OCI-LY7 (cell line): ENCODE measurements around the gene UHMK1. TPM values are rescaled to one million over a fixed set of nuclear protein-coding genes. Genes with fewer than 3 reads are reported as not detected.

Experiments used
- BruUV-seq: library from RNA; stranded (reverse); fragments of 400-500 nt; replicated peaks from 2 replicates; lab custom pipeline; 2021; lab: Mats Ljungman, UMichigan
- CTCF ChIA-PET: fragments of 300-600 bp; sonication (Branson Sonifier 250); formaldehyde crosslinking; loops from one replicate; lab custom pipeline; 2022; ENCODE audit warnings: antibody characterized with exemption; ENCODE audit not compliant: unreplicated experiment; lab: Charles Lee
- POLR2A ChIA-PET: fragments of 300-600 bp; sonication (Branson Sonifier 250); formaldehyde crosslinking; loops from one replicate; lab custom pipeline; 2022; ENCODE audit warnings: antibody characterized with exemption; lab: Charles Lee
- DNase-seq: peaks from one replicate; pipeline ENCODE4 v3.0.0-alpha.2; 2015; ENCODE audit warnings: low spot score
- H2AFZ ChIP-seq: fragments of 200-600 bp; sonication (generic), shearing (Covaris generic); 2 replicates; pipeline ENCODE4 v1.6.1; 2014; ENCODE audit warnings: mild to moderate bottlenecking, antibody characterized with exemption, low read length, moderate library complexity
- H3K27ac ChIP-seq: fragments of 200-600 bp; sonication (generic); 2 replicates; pipeline ENCODE4 v1.5.1; 2014; ENCODE audit warnings: mixed run types, low read depth, mild to moderate bottlenecking, moderate library complexity, low read length, inconsistent platforms; ENCODE audit not compliant: poor library complexity, severe bottlenecking
- H3K36me3 ChIP-seq: fragments of 200-600 bp; sonication (generic); 2 replicates; pipeline ENCODE4 v1.6.1; 2014; ENCODE audit warnings: mild to moderate bottlenecking, antibody characterized with exemption, low read length, moderate library complexity, mixed read lengths; ENCODE audit not compliant: insufficient read depth
- H3K4me1 ChIP-seq: fragments of 200-600 bp; sonication (generic); 2 replicates; pipeline ENCODE4 v1.5.1; 2014; ENCODE audit warnings: mild to moderate bottlenecking, low read length; ENCODE audit not compliant: insufficient read depth, poor library complexity, severe bottlenecking
- H3K4me2 ChIP-seq: fragments of 200-600 bp; sonication (generic); 2 replicates; pipeline ENCODE4 v1.6.1; 2014; ENCODE audit warnings: mild to moderate bottlenecking, low read length
- H3K4me3 ChIP-seq: fragments of 200-600 bp; sonication (generic); 2 replicates; pipeline ENCODE4 v1.5.1; 2014; ENCODE audit warnings: mild to moderate bottlenecking, low read depth, low read length; ENCODE audit not compliant: poor library complexity, severe bottlenecking
- H3K79me2 ChIP-seq: fragments of 200-600 bp; sonication (generic); 2 replicates; pipeline ENCODE4 v1.6.1; 2016; ENCODE audit warnings: low read depth, mild to moderate bottlenecking, low read length, moderate library complexity, mixed read lengths; ENCODE audit not compliant: insufficient read depth
- H3K9me2 ChIP-seq: fragments of 200-600 bp; sonication (generic); 2 replicates; pipeline ENCODE4 v1.6.1; 2016; ENCODE audit warnings: mild to moderate bottlenecking, low read length, mixed read lengths; ENCODE audit not compliant: insufficient read depth
- H3K9me3 ChIP-seq: fragments of 200-600 bp; sonication (generic); 2 replicates; pipeline ENCODE4 v1.6.1; 2014; ENCODE audit warnings: mild to moderate bottlenecking, mixed run types, low read length, mixed read lengths
- H4K20me1 ChIP-seq: fragments of 200-600 bp; sonication (generic); 2 replicates; pipeline ENCODE4 v1.6.1; 2014; ENCODE audit warnings: mild to moderate bottlenecking, antibody characterized with exemption, low read length, moderate library complexity, mixed read lengths; ENCODE audit not compliant: insufficient read depth
- EZH2phosphoT487 ChIP-seq: fragments of 200-600 bp; sonication (generic); IDR thresholded peaks from 2 replicates; pipeline ENCODE4 v1.6.1; 2018; ENCODE audit warnings: low read depth, borderline replicate concordance, mild to moderate bottlenecking, mixed run types, antibody characterized with exemption, low read length, moderate library complexity, mixed read lengths
- intact Hi-C: fragments of 100-400 bp; cut with micrococcal nuclease; formaldehyde crosslinking; loops from one replicate; pipeline ENCODE4 v1.10.0; 2022; ENCODE audit not compliant: unreplicated experiment
- total RNA-seq, 2 experiments: library from RNA; depleted of rRNA in 1 of 2; stranded (reverse); fragments of >200 nt in 1 of 2; shearing (Covaris generic) in 1 of 2; gene quantifications; 2 replicates each; pipeline ENCODE4 v1.2.3, GENCODE V29; 2014 to 2022
- TF ChIP-seq, protein P1 (sequence below): fragments of 200-600 bp; sonication (generic); conservative IDR thresholded peaks from 2 replicates; pipeline ENCODE4 v1.5.1; 2014; ENCODE audit warnings: mild to moderate bottlenecking, antibody characterized with exemption, low read length, moderate library complexity, mixed read lengths

Gene UHMK1
- total RNA-seq, 2 experiments from 2014 or later, result 27.8 to 33.8 TPM

DNA sequence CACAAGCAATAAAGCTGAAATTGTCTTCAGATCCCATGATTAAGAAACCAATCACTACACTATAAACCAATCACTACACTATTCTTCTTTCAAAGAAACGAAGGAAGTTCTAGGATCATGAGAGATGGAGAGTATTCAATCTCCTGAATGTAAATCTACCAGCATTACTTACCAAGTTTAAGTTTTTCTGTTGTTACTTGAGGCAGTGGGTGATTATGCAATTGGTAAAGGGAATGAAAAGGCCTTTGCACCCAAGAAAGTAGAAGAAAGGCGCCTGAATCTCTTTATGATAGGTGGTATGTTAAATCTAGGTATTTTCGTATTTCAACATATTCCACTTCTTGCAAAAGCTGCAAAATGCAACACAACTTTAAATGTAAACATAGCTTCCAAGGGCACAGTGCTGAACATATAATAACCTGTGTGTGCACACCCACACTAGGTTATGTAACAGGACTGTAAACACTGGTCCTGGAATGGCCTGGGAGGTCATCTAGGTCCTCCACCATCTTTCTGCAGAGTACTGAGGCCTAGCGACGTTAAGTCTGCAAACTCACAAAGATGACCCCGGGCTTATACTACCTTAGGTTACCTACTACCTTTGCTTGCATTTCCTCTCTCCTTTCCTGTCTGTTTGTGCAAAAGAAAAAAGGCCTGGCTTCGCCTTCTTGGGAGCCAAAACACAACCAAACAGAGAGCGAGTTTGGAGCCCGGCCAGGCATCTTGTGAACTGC is 62.9 kb downstream of the UHMK1 start:
- no peaks in the 10 kb centered on the region for H3K9me3 ChIP-seq
- no peak overlapping the region for H3K27ac ChIP-seq
- no peaks in the 10 kb centered on the region for H3K36me3 ChIP-seq
- peak overlapping the region; percentile 97 for H2AFZ ChIP-seq
- BruUV-seq, result TSS peak; percentile 86
- ChIA-PET POLR2A (interaction anchor here (1.1 to 1.6 kb wide), 3 partner anchors 30 to 62 kb away, joined by 3 to 8 read pairs (median 3); no protein-coding TSS in a partner anchor), CTCF (no interaction called here)
- H3K4me1 ChIP-seq, result peaks cover 14% of the 10 kb centered on the region
- peak overlapping the region; percentile 99 for H3K4me2 ChIP-seq
- DNase-seq, result peak; percentile 7
- H3K9me2 ChIP-seq, result no peaks in the 10 kb centered on the region
- H4K20me1 ChIP-seq, result no peaks in the 10 kb centered on the region
- intact Hi-C loops, result loop anchor here (1.0 kb wide), 1 partner anchor 62 kb away; no protein-coding TSS in a partner anchor
- peak overlapping the region; percentile 83 for H3K4me3 ChIP-seq
- peaks cover 17% of the 10 kb centered on the region; the same call in 1 of the 2 replicates for H3K79me2 ChIP-seq
- TF ChIP-seq EZH2phosphoT487, result no peak
- TF ChIP-seq, protein P1, sequence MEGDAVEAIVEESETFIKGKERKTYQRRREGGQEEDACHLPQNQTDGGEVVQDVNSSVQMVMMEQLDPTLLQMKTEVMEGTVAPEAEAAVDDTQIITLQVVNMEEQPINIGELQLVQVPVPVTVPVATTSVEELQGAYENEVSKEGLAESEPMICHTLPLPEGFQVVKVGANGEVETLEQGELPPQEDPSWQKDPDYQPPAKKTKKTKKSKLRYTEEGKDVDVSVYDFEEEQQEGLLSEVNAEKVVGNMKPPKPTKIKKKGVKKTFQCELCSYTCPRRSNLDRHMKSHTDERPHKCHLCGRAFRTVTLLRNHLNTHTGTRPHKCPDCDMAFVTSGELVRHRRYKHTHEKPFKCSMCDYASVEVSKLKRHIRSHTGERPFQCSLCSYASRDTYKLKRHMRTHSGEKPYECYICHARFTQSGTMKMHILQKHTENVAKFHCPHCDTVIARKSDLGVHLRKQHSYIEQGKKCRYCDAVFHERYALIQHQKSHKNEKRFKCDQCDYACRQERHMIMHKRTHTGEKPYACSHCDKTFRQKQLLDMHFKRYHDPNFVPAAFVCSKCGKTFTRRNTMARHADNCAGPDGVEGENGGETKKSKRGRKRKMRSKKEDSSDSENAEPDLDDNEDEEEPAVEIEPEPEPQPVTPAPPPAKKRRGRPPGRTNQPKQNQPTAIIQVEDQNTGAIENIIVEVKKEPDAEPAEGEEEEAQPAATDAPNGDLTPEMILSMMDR, result no peak

DNA sequence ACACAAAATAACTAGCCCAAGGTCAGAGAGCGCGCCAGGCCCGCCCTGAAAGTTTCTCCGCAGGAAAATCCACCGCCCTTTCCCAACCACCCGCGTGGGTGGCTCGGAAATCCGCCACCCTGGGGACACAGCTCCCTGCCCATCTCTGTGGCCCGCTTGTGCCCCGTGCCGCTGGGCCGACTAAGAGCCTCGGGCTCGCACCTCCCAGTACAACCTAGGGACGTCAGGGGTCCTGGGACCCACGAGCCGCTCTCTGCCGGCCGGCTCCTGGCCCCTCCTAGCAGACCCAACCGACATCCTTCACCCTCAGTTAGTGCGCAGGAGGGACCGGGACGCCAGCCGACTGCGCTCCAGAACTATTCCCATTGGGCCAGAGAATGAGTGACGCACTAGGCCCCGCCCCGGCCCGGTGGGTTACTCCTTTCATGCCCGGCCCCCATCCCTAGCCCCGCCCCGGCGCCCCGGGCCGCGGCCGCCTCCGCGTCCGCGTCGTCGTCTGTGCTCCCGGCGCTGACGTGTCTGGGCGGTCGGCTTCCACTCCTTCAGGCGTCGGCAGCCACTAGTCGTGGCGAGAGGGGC is 63.5 kb downstream of the UHMK1 start:
- no peaks in the 10 kb centered on the region for H3K9me3 ChIP-seq
- intact Hi-C loops, result loop anchor here (1.0 kb wide), 1 partner anchor 63 kb away; no protein-coding TSS in a partner anchor
- ChIA-PET CTCF (no interaction called here), POLR2A (interaction anchor here (1.1 kb wide), 2 partner anchors 29 to 62 kb away, joined by 3 to 4 read pairs; no protein-coding TSS in a partner anchor)
- H3K27ac ChIP-seq, result no peak overlapping the region
- H2AFZ ChIP-seq, result peak overlapping the region; percentile 97
- H3K79me2 ChIP-seq, result peaks cover 17% of the 10 kb centered on the region; the same call in 1 of the 2 replicates
- H3K9me2 ChIP-seq, result no peaks in the 10 kb centered on the region
- H3K4me2 ChIP-seq, result peak overlapping the region; percentile 99
- TF ChIP-seq, protein P1, result no peak
- H3K36me3 ChIP-seq, result peaks cover 3% of the 10 kb centered on the region
- no peaks in the 10 kb centered on the region for H4K20me1 ChIP-seq
- DNase-seq, result peak; percentile 95
- BruUV-seq, result no TSS peak
- H3K4me1 ChIP-seq, result peaks cover 14% of the 10 kb centered on the region
- H3K4me3 ChIP-seq, result peak overlapping the region; percentile 83
